ENCODE results near the gene ZNF780B.
A peak's percentile ranks its signal among the peaks of the same experiment; 100 is the strongest.
"Not testable (repeated sequence)": the region's sequence is repeated elsewhere in the genome, so short reads cannot be mapped to it uniquely, and the experiment has no call there.

The ZNF780B gene

GRCh38 chr19:40041718-40042117, 14.3 kb downstream of the ZNF780B start:
- not testable (repeated sequence) for DNase-seq (ENCODE audit: low read depth in 2 of 2, low spot score in 1 of 2)

GRCh38 chr19:40038047-40038446, 18.0 kb downstream of the ZNF780B start:
- DNase-seq (ENCODE audit: low read depth in 2 of 2, low spot score in 1 of 2): not testable (repeated sequence)

GRCh38 chr19:40035996-40036395, 20.0 kb downstream of the ZNF780B start:
- no peak for DNase-seq (ENCODE audit: low read depth in 2 of 2, low spot score in 1 of 2)

- DNase-seq (ENCODE audit: low read depth in 2 of 2, low spot score in 1 of 2): no peak
These were observed 22.0 kb downstream of the ZNF780B start for GRCh38 chr19:40033989-40034560.

- no peak for DNase-seq (ENCODE audit: low read depth in 2 of 2, low spot score in 1 of 2)
These were observed 29.4 kb downstream of the ZNF780B start for GRCh38 chr19:40026597-40026970.

GRCh38 chr19:40025938-40026596, 30.0 kb downstream of the ZNF780B start:
- DNase-seq (ENCODE audit: low read depth in 2 of 2, low spot score in 1 of 2): no peak

- no peak for DNase-seq (ENCODE audit: low read depth in 2 of 2, low spot score in 1 of 2)
These were observed 32.1 kb downstream of the ZNF780B start for GRCh38 chr19:40023969-40024368.

- no peak for DNase-seq (ENCODE audit: low read depth in 2 of 2, low spot score in 1 of 2)
These were observed 42.0 kb downstream of the ZNF780B start for GRCh38 chr19:40013991-40014390.

- no peak for DNase-seq (ENCODE audit: low read depth in 2 of 2, low spot score in 1 of 2)
These were observed 46.4 kb downstream of the ZNF780B start for GRCh38 chr19:40009674-40010073.

GRCh38 chr19:40006273-40006691, 49.7 kb downstream of the ZNF780B start:
- no peak for DNase-seq (ENCODE audit: low read depth in 2 of 2, low spot score in 1 of 2)

- DNase-seq (ENCODE audit: low read depth in 2 of 2, low spot score in 1 of 2): no peak
These were observed 50.2 kb downstream of the ZNF780B start for GRCh38 chr19:40005691-40006272.

- no peak for DNase-seq (ENCODE audit: low read depth in 2 of 2, low spot score in 1 of 2)
These were observed 57.5 kb downstream of the ZNF780B start for GRCh38 chr19:39998501-39998900.

GRCh38 chr19:39997638-39998216, 58.3 kb downstream of the ZNF780B start:
- no peak for DNase-seq (ENCODE audit: low read depth in 2 of 2, low spot score in 1 of 2)

- DNase-seq (ENCODE audit: low read depth in 2 of 2, low spot score in 1 of 2): peak; percentile 78 to 82
These were observed 59.0 kb downstream of the ZNF780B start, which contains the start of gene ZNF546 for GRCh38 chr19:39996811-39997637. Gene ZNF546, plus strand, starts transcription at chr19:39997060. Its CDS starts 1,267 bp downstream, at chr19:39998327.

- no peak for DNase-seq (ENCODE audit: low read depth in 2 of 2, low spot score in 1 of 2)
These were observed 59.7 kb downstream of the ZNF780B start for GRCh38 chr19:39996218-39996810.

- no peak for DNase-seq (ENCODE audit: low read depth in 2 of 2, low spot score in 1 of 2)
These were observed 60.2 kb downstream of the ZNF780B start for GRCh38 chr19:39995794-39996193.

GRCh38 chr19:39994361-39994760, 61.7 kb downstream of the ZNF780B start:
- no peak for DNase-seq (ENCODE audit: low read depth in 2 of 2, low spot score in 1 of 2)

GRCh38 chr19:39993605-39994004, 62.4 kb downstream of the ZNF780B start:
- no peak for DNase-seq (ENCODE audit: low read depth in 2 of 2, low spot score in 1 of 2)

GRCh38 chr19:39987596-39987995, 68.4 kb downstream of the ZNF780B start:
- DNase-seq (ENCODE audit: low read depth in 2 of 2, low spot score in 1 of 2): no peak

GRCh38 chr19:39987167-39987566, 68.9 kb downstream of the ZNF780B start:
- DNase-seq (ENCODE audit: low read depth in 2 of 2, low spot score in 1 of 2): no peak

GRCh38 chr19:39986643-39987042, 69.4 kb downstream of the ZNF780B start:
- DNase-seq (ENCODE audit: low read depth in 2 of 2, low spot score in 1 of 2): no peak
